Psoas muscle (tissue), 8 donors: ENCODE data around the gene GTSF1L. TPM values are rescaled to one million over a fixed set of nuclear protein-coding genes. Genes with fewer than 3 reads are reported as not detected.

Source experiments
- ATAC-seq, 4 donors: fragments of 200-7000 bp; cut with Tn5 transposase; one replicate each; pipeline ENCODE4 v1.9.1; 2020; ENCODE audit warnings: moderate library complexity in 3 of 4, mild to moderate bottlenecking in 2 of 4
- DNase-seq, 2 donors: peaks; one replicate each; pipeline ENCODE4 v3.0.0-alpha.2; 2020
- H3K27ac ChIP-seq: fragments of 200-600 bp; one replicate; pipeline ENCODE4 v1.8.0; 2022
- H3K27me3 ChIP-seq, 3 donors: fragments of 200-600 bp in 1 of 3; one replicate each; pipeline versions ENCODE4 v1.6.1 to v1.8.0; 2013 to 2022; ENCODE audit warnings: low read length in 2 of 3, mild to moderate bottlenecking in 2 of 3, moderate library complexity in 1 of 3; ENCODE audit not compliant: insufficient read depth in 3 of 3
- H3K36me3 ChIP-seq, 2 donors: fragments of 200-600 bp in 1 of 2; one replicate each; pipeline versions ENCODE4 v1.6.1 to v1.8.0; 2013 to 2022; ENCODE audit warnings: low read depth in 1 of 2, mild to moderate bottlenecking in 1 of 2, moderate library complexity in 1 of 2; ENCODE audit not compliant: insufficient read depth in 1 of 2
- H3K4me1 ChIP-seq: fragments of 200-600 bp; one replicate; pipeline ENCODE4 v1.8.0; 2022
- H3K4me3 ChIP-seq: fragments of 200-600 bp; one replicate; pipeline ENCODE4 v1.8.0; 2022; ENCODE audit warnings: mild to moderate bottlenecking
- H3K9me3 ChIP-seq: fragments of 200-600 bp; one replicate; pipeline ENCODE4 v1.8.0; 2022
- WGBS, 3 donors: extraction: QIAGEN DNeasy Blood & Tissue Kit; methylation state at CpG; one replicate each; pipeline versions ENCODE4 v1.1.6 to v1.1.7; 2013; 5-methylcytosine and 5-hydroxymethylcytosine counted together
- intact Hi-C, 2 donors: fragments of 100-400 bp; cut with DNase I; formaldehyde crosslinking; loops; one replicate each; pipeline versions ENCODE4 v1.11.0 to v1.14.2; 2022
- polyA plus RNA-seq, 3 donors: library from polyadenylated mRNA; stranded (reverse); fragments of 200-250 nt; gene quantifications; one replicate each; pipeline ENCODE4 v1.2.3, GENCODE V29; 2013
- total RNA-seq, 4 donors: library from RNA; stranded (reverse); fragmentation: NEBNext Ultra II Directional in 2 of 4; extraction: Animal tissue kit (Norgen Biotek cat#: 25700) in 2 of 4; gene quantifications; one replicate each; pipeline versions ENCODE4 v1.2.1 to v1.2.4, GENCODE V29; 2021 to 2023
- TF ChIP-seq, protein P1 (sequence below): fragments of 200-600 bp; IDR thresholded peaks from one replicate; pipeline ENCODE4 v1.8.0; 2022; ENCODE audit warnings: antibody characterized with exemption
- donor health status: healthy with polysubstance abuse.
- donor health status: DM: no; HTN: no; CAD: no; lungs with moderate emphysema.
- donor health status: Bipolar disorder and iron deficiency.
- donor health status: healthy.
- donor health status: DM: yes; HTN: yes; CAD: no.
- donor health status: DM: no; HTN: no; CAD: no.
- donor health status: DM: no; HTN: no; CAD: no.
- donor health status: DM: yes; HTN: yes; CAD: no.

The GTSF1L gene
- total and polyA plus RNA-seq, 7 donors = not detected

DNA sequence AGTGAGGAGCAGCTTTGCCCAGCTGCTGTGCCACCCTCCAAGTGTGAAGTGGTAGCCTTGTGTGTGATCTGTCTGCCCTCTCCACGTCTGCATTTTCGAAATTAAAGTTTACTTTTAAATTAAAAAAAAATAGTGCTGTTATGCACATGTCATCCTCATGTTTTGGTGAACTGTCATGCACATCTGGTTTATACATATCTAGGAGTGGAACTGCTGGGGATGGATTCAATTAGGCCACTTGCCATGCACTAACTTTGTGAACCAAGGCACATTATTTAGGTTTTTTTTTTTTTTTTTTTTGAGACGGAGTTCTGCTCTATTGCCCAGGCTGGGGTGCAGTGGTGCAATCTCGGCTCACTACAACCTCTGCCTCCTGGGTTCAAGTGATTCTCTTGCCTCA is 3.6 kb downstream of the GTSF1L start:
- Histone ChIP-seq H3K4me1 (no peaks in the 10 kb centered on the region), H3K4me3 (no peak overlapping the region), H3K36me3 (no peaks in the 10 kb centered on the region), H3K9me3 (no peaks in the 10 kb centered on the region), H3K27ac (no peak overlapping the region), H3K27me3 (peaks cover 0 to 2% (median 0%) of the 10 kb centered on the region in 3 donors)
- DNase-seq = no peak
- no peak for ATAC-seq
- whole genome bisulfite sequencing, 3 donors = 43 to 57% (median 50%) methylated on average over 4 of the region's 4 CpGs
- TF ChIP-seq, protein P1, sequence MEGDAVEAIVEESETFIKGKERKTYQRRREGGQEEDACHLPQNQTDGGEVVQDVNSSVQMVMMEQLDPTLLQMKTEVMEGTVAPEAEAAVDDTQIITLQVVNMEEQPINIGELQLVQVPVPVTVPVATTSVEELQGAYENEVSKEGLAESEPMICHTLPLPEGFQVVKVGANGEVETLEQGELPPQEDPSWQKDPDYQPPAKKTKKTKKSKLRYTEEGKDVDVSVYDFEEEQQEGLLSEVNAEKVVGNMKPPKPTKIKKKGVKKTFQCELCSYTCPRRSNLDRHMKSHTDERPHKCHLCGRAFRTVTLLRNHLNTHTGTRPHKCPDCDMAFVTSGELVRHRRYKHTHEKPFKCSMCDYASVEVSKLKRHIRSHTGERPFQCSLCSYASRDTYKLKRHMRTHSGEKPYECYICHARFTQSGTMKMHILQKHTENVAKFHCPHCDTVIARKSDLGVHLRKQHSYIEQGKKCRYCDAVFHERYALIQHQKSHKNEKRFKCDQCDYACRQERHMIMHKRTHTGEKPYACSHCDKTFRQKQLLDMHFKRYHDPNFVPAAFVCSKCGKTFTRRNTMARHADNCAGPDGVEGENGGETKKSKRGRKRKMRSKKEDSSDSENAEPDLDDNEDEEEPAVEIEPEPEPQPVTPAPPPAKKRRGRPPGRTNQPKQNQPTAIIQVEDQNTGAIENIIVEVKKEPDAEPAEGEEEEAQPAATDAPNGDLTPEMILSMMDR = no peak
- intact Hi-C loops = no loop called here

DNA sequence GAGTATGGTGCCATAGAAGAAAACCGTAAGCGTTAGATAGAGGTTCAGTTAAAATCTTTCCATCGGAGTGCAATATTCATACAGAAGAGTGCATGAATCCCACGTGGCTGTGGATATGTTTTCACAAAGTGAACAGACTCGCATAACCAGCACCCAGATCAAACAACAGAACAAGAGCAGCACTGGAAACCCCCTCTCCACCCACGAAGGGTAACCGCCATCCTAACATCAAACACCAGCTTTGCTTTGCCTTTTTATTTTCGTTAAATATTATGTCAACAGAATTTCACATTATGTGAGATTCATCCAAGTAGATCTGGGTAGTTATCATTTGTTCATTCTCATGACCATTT is 4.7 kb downstream of the GTSF1L start:
- ATAC-seq (no peak), DNase-seq (no peak)
- H3K36me3 ChIP-seq = no peaks in the 10 kb centered on the region
- H3K9me3 ChIP-seq = no peaks in the 10 kb centered on the region
- 39 to 43% (median 41%) methylated on average over 8 of the region's 8 CpGs for WGBS, 3 donors
- intact Hi-C loops = no loop called here
- peaks cover 0 to 2% (median 0%) of the 10 kb centered on the region in 3 donors for H3K27me3 ChIP-seq
- no peak overlapping the region for H3K4me3 ChIP-seq
- TF ChIP-seq, protein P1 = no peak
- no peaks in the 10 kb centered on the region for H3K4me1 ChIP-seq
- H3K27ac ChIP-seq = no peak overlapping the region

DNA sequence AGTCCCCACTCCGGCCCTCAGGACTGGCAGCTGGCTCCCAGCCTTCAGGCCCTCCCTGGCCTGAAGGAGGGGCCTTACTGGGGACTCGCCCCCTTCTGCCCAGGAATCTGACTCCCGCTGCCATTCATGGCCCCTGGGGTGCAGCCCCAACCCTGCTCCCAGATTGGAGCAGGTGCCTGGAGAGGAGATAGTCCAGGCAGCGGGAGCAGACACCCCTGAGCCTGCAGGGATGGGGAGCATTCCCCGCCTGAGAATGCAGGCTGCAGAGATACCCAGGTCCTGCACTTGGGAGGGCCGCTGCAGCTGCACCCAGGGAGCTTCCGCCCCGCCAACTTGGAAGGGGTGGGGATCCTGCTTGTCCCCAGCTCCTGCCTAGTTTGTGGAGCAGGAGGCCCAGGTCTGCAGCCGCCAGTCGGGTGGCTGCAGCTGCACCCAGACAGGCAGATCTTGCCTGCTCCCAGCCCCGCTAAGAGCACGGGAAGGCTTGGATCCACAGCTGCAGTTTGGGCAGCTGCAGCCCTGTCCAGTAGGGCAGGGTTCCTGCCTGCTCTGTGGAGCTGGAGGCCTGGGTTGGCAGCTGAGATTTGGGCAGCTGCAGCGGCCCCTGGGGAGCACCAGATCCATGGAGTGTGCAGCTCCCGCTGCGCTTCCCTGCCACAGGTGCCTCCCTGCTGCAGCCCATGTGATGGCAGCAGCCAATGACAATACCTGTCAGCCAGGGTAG is 5.2 kb downstream of the GTSF1L start:
- no peaks in the 10 kb centered on the region for H3K4me1 ChIP-seq
- H3K27me3 ChIP-seq = peaks cover 0 to 2% (median 0%) of the 10 kb centered on the region in 3 donors
- H3K27ac ChIP-seq = no peak overlapping the region
- no peak overlapping the region for H3K4me3 ChIP-seq
- TF ChIP-seq, protein P1 = no peak
- DNase-seq = no peak
- 15 to 22% (median 21%) methylated on average over 15 of the region's 15 CpGs for WGBS, 3 donors
- no peaks in the 10 kb centered on the region for H3K9me3 ChIP-seq
- no peaks in the 10 kb centered on the region for H3K36me3 ChIP-seq
- intact Hi-C loops = no loop called here
- no peak for ATAC-seq

DNA sequence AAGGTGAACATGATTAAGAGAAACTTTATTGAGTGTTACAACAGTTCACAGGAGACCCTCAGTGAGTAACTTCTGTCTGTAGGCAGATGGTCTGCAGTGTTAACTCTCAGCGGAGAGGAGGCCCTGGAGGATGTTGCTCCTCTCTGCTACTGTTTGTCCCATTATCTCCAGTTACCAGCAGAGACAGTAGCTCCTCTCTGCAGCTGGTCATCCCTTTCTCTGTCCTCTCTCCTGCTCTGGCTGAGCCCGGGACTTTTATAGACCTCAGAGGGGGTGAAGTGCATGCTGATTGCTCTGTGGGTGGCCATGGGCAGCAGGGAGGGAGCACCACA is 5.7 kb downstream of the GTSF1L start:
- ATAC-seq = no peak
- no peak overlapping the region for H3K27ac ChIP-seq
- H3K4me3 ChIP-seq = no peak overlapping the region
- H3K36me3 ChIP-seq = no peaks in the 10 kb centered on the region
- TF ChIP-seq, protein P1 = no peak
- DNase-seq = no peak
- H3K9me3 ChIP-seq = no peaks in the 10 kb centered on the region
- no peaks in the 10 kb centered on the region for H3K4me1 ChIP-seq
- peaks cover 0 to 2% (median 0%) of the 10 kb centered on the region in 3 donors for H3K27me3 ChIP-seq
- 0 to 12% (median 0%) methylated on average over 2 of the region's 2 CpGs for WGBS, 3 donors
- intact Hi-C loops = no loop called here

DNA sequence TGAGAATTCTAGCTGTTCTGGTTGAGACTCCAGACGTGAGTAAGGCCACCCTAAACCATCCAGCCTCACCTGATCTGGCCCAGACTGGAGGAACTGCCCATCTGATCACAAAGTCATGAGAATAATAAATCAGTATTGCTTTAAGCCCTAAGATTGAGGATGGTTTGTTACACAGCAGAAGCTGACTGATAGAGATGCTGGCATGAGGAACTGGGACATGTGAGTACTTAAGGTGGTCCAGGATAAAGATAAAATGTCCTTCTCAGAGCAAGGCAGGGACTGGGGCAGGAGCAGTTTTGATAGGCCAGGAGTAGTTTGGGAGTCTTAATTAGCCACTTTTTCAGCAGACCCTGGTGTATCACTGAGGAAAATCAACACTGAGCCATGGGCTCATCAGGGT is 6.8 kb downstream of the GTSF1L start:
- intact Hi-C loops = no loop called here
- H3K9me3 ChIP-seq = no peaks in the 10 kb centered on the region
- ATAC-seq (no peak), DNase-seq (no peak)
- no peak overlapping the region for H3K27ac ChIP-seq
- H3K4me3 ChIP-seq = no peak overlapping the region
- WGBS, 3 donors = 81 to 88% (median 85%) methylated on average over 1 of the region's 1 CpG
- TF ChIP-seq, protein P1 = no peak
- H3K4me1 ChIP-seq = no peaks in the 10 kb centered on the region
- peaks cover 0 to 2% (median 0%) of the 10 kb centered on the region in 3 donors for H3K27me3 ChIP-seq
- H3K36me3 ChIP-seq = no peaks in the 10 kb centered on the region
